ENCODE measurements around the gene TBX5.

Gene TBX5

GRCh38 chr12:114431902-114432301 lies 26.0 kb upstream of the TBX5 start:
- DNase-seq (ENCODE audit: low spot score), result no peak

DNA sequence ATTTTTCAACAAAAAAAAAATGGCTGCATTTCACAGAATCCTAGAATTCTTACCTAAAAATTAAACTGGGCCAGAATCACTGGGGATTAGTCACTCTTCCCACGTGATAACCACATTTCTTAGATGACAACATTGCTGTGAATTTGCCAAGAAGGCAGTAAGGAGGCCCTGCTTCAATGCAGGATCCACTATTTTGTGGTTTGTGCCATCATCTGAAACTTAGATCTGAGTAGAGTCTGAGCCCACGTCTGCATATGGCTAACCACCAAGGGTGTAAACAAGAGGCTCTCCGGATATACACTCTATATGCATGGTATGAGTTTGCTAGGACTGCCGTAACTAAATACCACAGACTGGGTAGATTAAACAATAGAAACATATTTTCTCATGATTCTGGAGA lies 24.4 kb upstream of the TBX5 start:
- peak; percentile 90 for DNase-seq (ENCODE audit: low spot score)

GRCh38 chr12:114425031-114425626 lies 19.2 kb upstream of the TBX5 start:
- DNase-seq (ENCODE audit: low spot score), result peak; percentile 62

DNA sequence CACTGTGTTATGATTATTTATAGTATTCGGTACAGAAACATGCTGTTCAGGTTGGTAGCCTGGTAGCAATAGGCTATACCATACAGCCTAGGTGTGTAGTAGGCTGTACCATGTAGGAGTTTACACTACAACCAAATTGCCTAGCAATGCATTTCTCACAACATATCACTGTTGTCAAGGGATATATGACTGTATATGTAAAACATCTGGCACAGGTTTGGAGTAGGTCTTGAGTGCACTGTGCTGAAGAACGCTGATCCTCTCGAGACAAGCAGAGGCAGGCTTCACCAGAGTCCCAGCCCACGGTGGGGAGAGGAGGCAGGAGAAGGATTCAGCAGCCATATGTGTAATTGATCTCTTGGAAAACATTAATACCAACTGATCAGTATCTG lies 15.0 kb upstream of the TBX5 start:
- no peak for DNase-seq (ENCODE audit: low spot score)

GRCh38 chr12:114420182-114420943 lies 14.4 kb upstream of the TBX5 start:
- no peak for DNase-seq (ENCODE audit: low spot score)

DNA sequence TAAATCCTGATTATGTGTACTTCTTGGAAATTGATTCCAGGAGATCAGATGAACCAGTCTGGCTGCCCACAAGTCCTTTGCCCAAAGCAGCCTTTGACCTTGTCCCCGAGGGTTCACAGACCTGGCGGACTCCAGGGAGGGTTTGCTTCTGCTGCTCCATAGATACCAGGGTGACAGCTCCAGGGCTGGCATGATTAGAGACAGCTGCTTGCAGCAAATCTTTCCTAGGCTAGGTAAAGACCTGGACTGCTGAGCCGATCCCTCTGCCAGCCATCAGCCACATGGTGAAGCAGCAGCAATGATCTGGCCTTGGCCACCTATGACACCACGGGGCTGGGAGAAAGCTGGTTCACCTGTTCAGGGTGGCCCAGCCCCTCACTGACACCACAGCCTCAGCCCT lies 10.1 kb upstream of the TBX5 start:
- DNase-seq (ENCODE audit: low spot score), result no peak

GRCh38 chr12:114415525-114415868 lies 9.6 kb upstream of the TBX5 start:
- DNase-seq (ENCODE audit: low spot score), result no peak

DNA sequence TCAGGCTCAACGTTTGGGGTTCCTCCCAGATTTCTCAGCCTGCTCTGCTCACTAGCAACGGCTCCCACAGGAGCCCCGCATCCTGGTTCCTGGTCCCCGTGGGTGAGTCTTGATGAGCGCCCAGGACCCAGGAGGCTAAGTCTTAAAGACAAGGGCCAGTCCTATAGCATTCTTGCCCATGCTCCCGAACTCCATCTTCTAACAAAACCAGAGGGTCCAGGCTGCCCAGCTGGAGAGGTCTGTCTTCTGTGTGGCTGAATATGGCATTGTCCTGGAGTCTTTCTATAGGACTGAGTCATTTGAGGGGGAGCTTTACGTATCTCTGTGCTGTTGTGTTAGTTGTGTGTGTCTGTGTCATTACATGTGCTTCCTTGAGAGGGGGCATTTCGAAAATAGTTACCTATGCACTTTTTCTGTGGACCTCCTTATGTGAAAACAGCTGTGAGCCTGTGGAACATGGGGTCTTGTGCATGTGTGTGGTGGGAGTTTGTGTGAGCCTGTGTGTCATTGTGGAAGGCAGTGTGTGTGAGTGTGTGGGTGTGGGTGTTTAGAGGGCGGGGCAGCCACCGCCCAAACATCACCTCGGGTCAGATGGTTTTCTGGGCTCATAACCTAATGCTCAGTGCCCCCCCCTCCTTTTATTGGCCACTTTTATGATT lies 9.1 kb upstream of the TBX5 start:
- no peak for DNase-seq (ENCODE audit: low spot score)

- DNase-seq (ENCODE audit: low spot score), result peak; percentile 47
Measured at GRCh38 chr12:114414031-114414865, 8.3 kb upstream of the TBX5 start.

DNA sequence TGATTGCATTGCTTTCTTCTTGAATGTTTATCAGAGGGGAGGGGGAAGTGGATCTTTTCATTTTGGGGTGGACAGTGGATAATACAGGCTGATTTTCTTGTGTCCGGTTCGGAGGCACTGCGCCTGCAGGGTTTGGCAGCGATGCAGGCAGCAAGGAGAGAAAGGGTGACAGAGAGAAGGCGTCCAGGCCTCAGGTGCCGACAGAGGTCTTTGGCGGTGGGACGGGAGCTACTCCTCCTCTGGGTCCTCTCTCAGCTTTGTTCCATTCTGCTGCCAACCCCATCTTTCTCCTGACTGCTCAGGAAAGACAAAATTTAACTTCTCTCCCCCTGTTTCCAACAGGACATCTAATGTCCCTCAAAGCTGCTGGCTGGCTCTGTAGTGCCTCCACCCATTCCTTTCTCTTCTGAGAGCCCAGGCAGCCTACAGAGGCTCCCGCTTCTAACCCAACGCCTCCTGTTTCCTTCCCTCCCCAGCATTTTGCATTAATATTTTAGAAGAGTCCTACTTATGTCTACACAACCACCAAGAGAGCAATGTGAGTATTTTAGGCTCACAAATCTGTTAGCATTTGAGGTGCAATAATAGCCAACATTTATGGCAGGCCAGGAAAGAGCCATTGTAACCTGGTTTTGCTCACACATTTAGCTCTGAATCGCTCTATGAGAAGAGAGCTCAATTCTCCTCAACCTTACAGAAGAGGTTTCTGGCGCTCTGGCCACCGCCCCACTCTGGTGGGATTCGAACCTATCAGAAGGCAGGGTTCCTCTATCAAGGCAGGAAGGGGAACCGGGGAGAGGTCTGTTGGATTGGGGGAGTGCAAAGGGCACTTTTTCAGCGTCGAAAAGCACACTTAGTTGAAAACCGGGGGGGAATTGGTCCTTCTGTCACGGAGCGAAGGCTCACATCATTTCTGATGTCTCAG lies 7.1 kb upstream of the TBX5 start:
- DNase-seq (ENCODE audit: low spot score), result no peak

DNA sequence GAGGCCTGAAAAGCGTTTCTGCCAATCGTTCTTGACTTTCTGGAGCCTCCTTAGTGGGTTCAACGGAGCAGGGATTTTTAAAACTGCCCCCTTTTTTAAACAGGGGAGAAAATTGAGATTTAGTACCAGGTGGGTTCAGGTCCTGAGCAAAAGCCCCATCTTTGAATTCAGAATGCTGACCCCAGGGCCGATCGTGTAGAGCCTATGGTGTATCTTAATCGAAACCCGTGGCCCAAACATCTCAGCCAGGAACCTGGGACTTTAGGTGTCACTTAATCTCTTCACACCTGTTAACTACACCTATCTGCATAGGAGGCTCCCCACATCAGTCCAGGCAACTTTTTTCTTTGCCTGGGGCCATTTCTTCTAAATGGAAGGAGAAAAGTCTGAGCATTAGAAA lies 6.4 kb upstream of the TBX5 start:
- DNase-seq (ENCODE audit: low spot score), result no peak

DNA sequence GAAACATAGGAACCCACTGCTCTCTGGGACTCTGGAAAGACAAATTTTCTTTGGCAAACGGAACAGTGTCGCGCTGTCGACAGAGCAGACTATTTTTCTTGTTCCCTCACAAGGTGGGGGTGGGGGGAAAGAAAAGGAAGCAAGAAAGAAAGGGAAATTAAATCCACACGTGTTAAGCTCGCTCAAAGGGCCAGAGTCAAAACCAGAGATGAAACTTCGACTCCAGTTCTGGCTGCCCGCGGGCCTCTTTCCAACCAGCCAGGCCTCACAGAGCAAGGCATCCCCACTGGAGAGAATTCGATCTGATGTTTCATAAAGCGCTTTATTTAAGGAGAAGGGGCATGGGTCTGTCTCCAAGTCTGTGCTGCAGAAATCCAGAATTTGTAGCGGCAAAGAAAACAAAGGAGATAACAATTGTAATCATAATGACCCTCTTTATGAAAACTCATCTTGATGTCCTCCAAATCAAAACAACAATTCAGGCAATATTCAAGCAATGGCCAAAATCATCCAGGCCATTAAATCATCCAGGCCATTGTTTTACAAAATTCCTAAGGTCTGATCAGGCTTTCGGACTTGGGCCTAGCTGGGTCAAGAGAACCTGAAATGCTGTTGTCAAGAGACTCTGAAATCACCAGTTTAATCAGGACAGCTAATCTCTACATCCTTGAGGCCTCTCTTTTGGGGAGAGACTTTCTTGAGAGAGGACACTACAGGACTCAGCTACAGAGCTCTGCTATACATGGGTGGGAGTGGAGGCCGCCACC lies 5.3 kb upstream of the TBX5 start:
- no peak for DNase-seq (ENCODE audit: low spot score)

DNA sequence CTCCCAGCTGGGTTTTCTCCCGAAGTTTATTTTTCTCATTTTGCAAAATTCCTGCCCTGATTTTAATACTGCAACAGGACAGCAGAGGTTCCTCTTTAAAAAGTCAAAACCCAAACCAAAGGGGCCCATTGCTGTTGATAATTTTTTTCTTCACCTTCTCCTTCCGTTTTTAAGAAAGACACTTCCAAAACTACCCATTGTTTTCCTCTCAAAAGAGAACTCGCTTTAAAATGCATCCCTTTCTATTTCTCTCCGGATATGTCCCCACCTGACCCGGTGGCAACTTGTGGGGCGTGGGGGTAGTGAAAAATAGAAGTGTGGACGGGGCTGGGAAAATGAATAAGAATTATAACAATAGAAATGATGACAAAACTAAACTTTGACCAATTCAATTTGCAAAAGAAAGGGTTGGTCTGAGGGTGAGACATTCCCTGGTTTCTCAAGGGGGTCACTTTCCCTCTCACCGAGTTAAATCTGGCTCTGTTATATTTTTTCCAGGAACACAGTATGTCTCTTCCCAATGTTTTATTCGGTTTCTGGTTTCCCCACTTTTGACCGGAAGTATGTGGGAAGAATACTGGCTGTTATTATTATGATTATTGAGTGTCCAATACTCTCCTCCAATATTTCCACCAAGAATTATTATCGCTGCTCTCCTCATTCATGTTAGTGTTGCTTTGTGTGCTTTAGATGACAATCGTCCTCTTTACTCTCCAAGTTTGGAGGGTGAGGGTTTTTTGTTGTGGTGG lies 4.1 kb upstream of the TBX5 start:
- no peak for DNase-seq (ENCODE audit: low spot score)

- no peak for DNase-seq (ENCODE audit: low spot score)
Measured at GRCh38 chr12:114408886-114409851, 3.2 kb upstream of the TBX5 start.

DNA sequence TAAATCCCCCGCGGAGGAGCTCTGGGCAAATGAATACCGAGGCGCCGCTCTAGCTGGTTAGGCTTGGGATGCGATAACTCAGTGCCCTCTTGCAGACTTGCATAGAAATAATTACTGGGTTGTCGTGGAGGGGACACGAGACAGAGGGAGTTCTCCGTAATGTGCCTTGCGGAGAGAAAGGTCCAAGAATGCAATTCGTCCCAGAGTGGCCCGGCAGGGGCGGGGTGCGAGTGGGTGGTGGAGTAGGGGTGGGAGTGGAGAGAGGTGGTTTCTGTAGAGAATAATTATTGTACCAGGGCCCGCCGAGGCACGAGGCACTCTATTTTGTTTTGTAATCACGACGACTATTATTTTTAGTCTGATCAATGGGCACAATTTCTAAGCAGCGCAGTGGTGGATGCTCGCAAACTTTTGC lies 2.5 kb upstream of the TBX5 start:
- peak; percentile 48 for DNase-seq (ENCODE audit: low spot score)

DNA sequence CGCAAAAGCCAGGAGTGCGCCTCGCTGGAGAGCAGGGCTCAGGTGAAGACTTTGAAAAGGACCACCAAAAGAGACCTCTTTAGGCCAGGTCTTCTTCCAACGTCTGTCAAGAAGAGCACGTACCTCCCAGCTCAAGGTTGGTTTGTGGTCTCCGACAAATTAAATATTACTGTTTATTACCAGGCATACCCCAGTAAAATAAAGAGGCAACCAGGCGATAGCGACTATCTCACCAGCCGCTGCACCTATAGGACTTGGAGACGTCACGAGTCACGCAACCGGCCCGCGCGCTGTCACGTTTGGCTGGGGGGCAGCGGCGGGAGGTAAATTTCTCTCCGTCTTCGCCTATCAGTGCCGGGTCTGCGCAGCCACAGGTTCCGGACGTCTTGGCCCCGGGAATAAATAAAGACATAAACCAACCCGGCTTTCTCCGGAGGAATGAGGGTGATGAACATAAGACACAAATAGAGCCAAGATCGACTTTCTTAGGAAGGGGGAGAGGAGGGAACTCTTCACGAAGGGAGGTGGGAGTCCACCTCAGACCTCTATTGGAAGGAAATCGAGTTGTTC lies 2.0 kb upstream of the TBX5 start:
- DNase-seq (ENCODE audit: low spot score), result peak; percentile 55

DNA sequence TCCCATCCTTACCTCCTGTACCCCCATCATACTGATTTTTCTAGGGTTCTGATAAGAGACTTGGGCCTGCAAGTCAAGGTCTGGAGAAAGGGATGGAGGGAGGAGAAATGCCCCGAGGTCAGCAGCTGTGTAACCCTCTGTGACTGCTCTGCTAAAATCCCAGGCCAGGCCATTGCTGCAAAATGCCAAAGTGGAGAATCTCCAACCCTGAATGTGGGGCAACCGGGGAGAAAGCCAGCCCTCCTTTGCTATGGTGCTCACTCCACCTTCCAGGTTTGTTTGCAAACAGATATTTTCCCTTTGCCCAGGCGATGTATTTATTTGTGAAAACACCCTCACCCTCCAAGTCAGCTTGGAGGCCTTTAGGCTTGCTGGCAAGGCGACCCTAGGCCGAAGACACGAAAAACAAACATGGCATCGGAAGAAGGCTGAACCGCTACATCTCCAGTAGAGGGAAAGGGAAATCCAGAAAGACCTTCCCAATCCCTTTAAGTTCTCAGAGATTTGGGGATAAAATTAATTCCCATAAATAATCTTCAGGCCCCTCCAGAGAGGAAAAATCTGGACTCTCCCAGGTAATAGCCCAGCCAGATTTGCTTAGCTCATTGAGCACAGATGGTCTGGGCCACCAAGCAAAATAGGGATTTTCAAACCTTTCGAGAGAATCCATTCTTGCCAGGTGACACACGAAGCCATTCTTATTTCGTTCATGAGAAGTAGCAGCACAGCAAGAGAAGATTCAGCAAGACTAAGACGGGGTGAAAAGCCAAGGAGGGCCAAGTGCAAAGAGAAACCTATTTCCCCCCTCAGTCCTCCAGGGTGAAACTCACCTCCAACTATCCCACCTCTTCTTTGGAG lies 1.3 kb upstream of the TBX5 start:
- DNase-seq (ENCODE audit: low spot score), result no peak

All from AG08396 (cell line).